MM.1S (cell line): ENCODE measurements around the gene LRRIQ4.

ENCODE experiments used
- DNase-seq: peaks from one replicate; pipeline ENCODE4 v3.0.0-alpha.2; 2015
- H2AFZ ChIP-seq: fragments of 300-600 bp; sonication (generic); 2 replicates; pipeline ENCODE4 v1.6.0; 2016; ENCODE audit warnings: antibody characterized with exemption, low read length
- H3F3A ChIP-seq: fragments of 300-600 bp; sonication (generic); 2 replicates; pipeline ENCODE4 v1.6.1; 2016; ENCODE audit warnings: mild to moderate bottlenecking, antibody characterized with exemption, low read length, moderate library complexity, mixed read lengths; ENCODE audit not compliant: insufficient read depth
- H3K27ac ChIP-seq: fragments of 300-600 bp; sonication (generic); 2 replicates; pipeline ENCODE4 v1.5.1; 2016; ENCODE audit warnings: mild to moderate bottlenecking, low read length
- H3K27me3 ChIP-seq: fragments of 300-600 bp; sonication (generic); replicated peaks from 2 replicates; pipeline ENCODE4 v1.6.0; 2016; ENCODE audit warnings: low read length; ENCODE audit not compliant: insufficient read depth
- H3K36me3 ChIP-seq: fragments of 300-600 bp; sonication (generic); replicated peaks from 2 replicates; pipeline ENCODE4 v1.6.1; 2016; ENCODE audit warnings: mild to moderate bottlenecking, low read length, mixed read lengths; ENCODE audit not compliant: insufficient read depth
- H3K4me1 ChIP-seq: fragments of 300-600 bp; sonication (generic); 2 replicates; pipeline ENCODE4 v1.6.1; 2016; ENCODE audit warnings: low read length, mixed read lengths
- H3K4me2 ChIP-seq: fragments of 300-600 bp; sonication (generic); 2 replicates; pipeline ENCODE4 v1.6.0; 2016; ENCODE audit warnings: low read depth, low read length
- H3K4me3 ChIP-seq: fragments of 300-600 bp; sonication (generic); 2 replicates; pipeline ENCODE4 v1.5.1; 2016; ENCODE audit warnings: low read length, mixed read lengths
- H3K79me2 ChIP-seq: fragments of 300-600 bp; sonication (generic); 2 replicates; pipeline ENCODE4 v1.6.1; 2016; ENCODE audit warnings: mixed run types, low read length, mixed read lengths
- H3K9ac ChIP-seq: fragments of 300-600 bp; sonication (generic); 2 replicates; pipeline ENCODE4 v1.6.1; 2016; ENCODE audit warnings: low read length, mixed read lengths
- H3K9me2 ChIP-seq: fragments of 300-600 bp; sonication (generic); replicated peaks from 2 replicates; pipeline ENCODE4 v1.6.1; 2016; ENCODE audit warnings: mild to moderate bottlenecking, low read length, mixed read lengths; ENCODE audit not compliant: insufficient read depth
- H3K9me3 ChIP-seq: fragments of 300-600 bp; sonication (generic); replicated peaks from 2 replicates; pipeline ENCODE4 v1.6.1; 2016; ENCODE audit warnings: mild to moderate bottlenecking, low read length, mixed read lengths; ENCODE audit not compliant: insufficient read depth
- H4K20me1 ChIP-seq: fragments of 300-600 bp; sonication (generic); 2 replicates; pipeline ENCODE4 v1.6.1; 2016; ENCODE audit warnings: mild to moderate bottlenecking, low read length, moderate library complexity, mixed read lengths; ENCODE audit not compliant: insufficient read depth
- CTCF ChIP-seq: fragments of 300-600 bp; sonication (generic); IDR thresholded peaks from 2 replicates; pipeline ENCODE4 v1.5.1; 2016; ENCODE audit warnings: antibody characterized with exemption, low read length, mixed read lengths
- EZH2 ChIP-seq: fragments of 300-600 bp; sonication (generic); optimal IDR thresholded peaks from 2 replicates; pipeline ENCODE3; 2017; ENCODE audit warnings: low read depth, mild to moderate bottlenecking, antibody characterized with exemption, low read length, mixed read lengths
- EZH2phosphoT487 ChIP-seq: fragments of 300-600 bp; sonication (generic); IDR thresholded peaks from 2 replicates; pipeline ENCODE4 v1.6.1; 2018; ENCODE audit warnings: antibody characterized with exemption, low read length

Gene LRRIQ4

GRCh38 chr3:169855514-169855913 lies 42.8 kb downstream of the LRRIQ4 start:
- no peaks in the 10 kb centered on the region for H3K9me3 ChIP-seq
- no peaks in the 10 kb centered on the region for H3K4me1 ChIP-seq
- TF ChIP-seq CTCF (no peak), EZH2 (no peak), EZH2phosphoT487 (no peak)
- DNase-seq: no peak
- no peak overlapping the region for H3K4me2 ChIP-seq
- no peak overlapping the region for H3K27ac ChIP-seq
- H4K20me1 ChIP-seq: no peaks in the 10 kb centered on the region
- H3K79me2 ChIP-seq: no peaks in the 10 kb centered on the region
- H3K36me3 ChIP-seq: no peaks in the 10 kb centered on the region
- no peaks in the 10 kb centered on the region for H3K9me2 ChIP-seq
- no peak overlapping the region for H2AFZ ChIP-seq
- no peaks in the 10 kb centered on the region for H3F3A ChIP-seq
- H3K4me3 ChIP-seq: no peak overlapping the region
- no peak overlapping the region for H3K9ac ChIP-seq
- no peaks in the 10 kb centered on the region for H3K27me3 ChIP-seq

GRCh38 chr3:169857811-169858210 lies 45.1 kb downstream of the LRRIQ4 start:
- no peak overlapping the region for H3K4me3 ChIP-seq
- H3K27me3 ChIP-seq: no peaks in the 10 kb centered on the region
- no peaks in the 10 kb centered on the region for H3K9me3 ChIP-seq
- H3F3A ChIP-seq: no peaks in the 10 kb centered on the region
- H3K9ac ChIP-seq: no peak overlapping the region
- DNase-seq: no peak
- no peak overlapping the region for H3K27ac ChIP-seq
- no peaks in the 10 kb centered on the region for H4K20me1 ChIP-seq
- no peaks in the 10 kb centered on the region for H3K9me2 ChIP-seq
- H3K36me3 ChIP-seq: no peaks in the 10 kb centered on the region
- H3K4me2 ChIP-seq: no peak overlapping the region
- no peaks in the 10 kb centered on the region for H3K79me2 ChIP-seq
- no peak for TF ChIP-seq CTCF
- no peak for TF ChIP-seq EZH2
- no peak for TF ChIP-seq EZH2phosphoT487
- H2AFZ ChIP-seq: no peak overlapping the region
- no peaks in the 10 kb centered on the region for H3K4me1 ChIP-seq

- no peak for TF ChIP-seq EZH2
- no peak for TF ChIP-seq CTCF
- TF ChIP-seq EZH2phosphoT487: no peak
- H2AFZ ChIP-seq: no peak overlapping the region
These were observed 49.2 kb downstream of the LRRIQ4 start for GRCh38 chr3:169861871-169862270.

More at GRCh38 chr3:169861871-169862270, 49.2 kb downstream of the LRRIQ4 start:
- Histone ChIP-seq H4K20me1 (no peaks in the 10 kb centered on the region), H3K9me2 (no peaks in the 10 kb centered on the region), H3K27me3 (0 out of 2 replicates have a peak, but pooled peaks cover 2% of the 10 kb centered on the region), H3K9ac (no peak overlapping the region), H3K4me1 (peaks cover 10% of the 10 kb centered on the region), H3K27ac (no peak overlapping the region), H3F3A (no peaks in the 10 kb centered on the region), H3K36me3 (no peaks in the 10 kb centered on the region), H3K4me2 (no peak overlapping the region), H3K79me2 (no peaks in the 10 kb centered on the region), H3K9me3 (no peaks in the 10 kb centered on the region), H3K4me3 (no peak overlapping the region)
- no peak for DNase-seq
